Measurements from ENCODE around the gene SMAD9. TPM values are rescaled to one million over a fixed set of nuclear protein-coding genes. Genes with fewer than 3 reads are reported as not detected.
"Not testable (repeated sequence)": the region's sequence is repeated elsewhere in the genome, so short reads cannot be mapped to it uniquely, and the experiment has no call there.

The SMAD9 gene
- total RNA-seq, 6 experiments from 2014 or later, result 0.80 to 1.5 (median 1.3) TPM

GRCh38 chr13:36885901-36886300 is 34.1 kb downstream of the SMAD9 start:
- 43% methylated on average over 4 of the region's 6 CpGs for WGBS (ENCODE audit: insufficient coverage, low coverage, low lambda C conversion rate, missing lambda C conversion rate)
- H3K27me3 ChIP-seq, result no peaks in the 10 kb centered on the region
- ATAC-seq (no peak), DNase-seq (no peak)
- no peak for TF ChIP-seq POLR2A (IDR thresholded peaks at IDR 0.05)
- no peak for TF ChIP-seq CTCF (IDR thresholded peaks at IDR 0.05)
- no peaks in the 10 kb centered on the region for H3K4me1 ChIP-seq
- intact Hi-C loops (cut with DNase I), result no loop called here
- H3K27ac ChIP-seq, result no peak overlapping the region
- H3K4me3 ChIP-seq, result no peak overlapping the region
- H3K9me3 ChIP-seq, result no peaks in the 10 kb centered on the region
- H3K36me3 ChIP-seq, result no peaks in the 10 kb centered on the region

DNA sequence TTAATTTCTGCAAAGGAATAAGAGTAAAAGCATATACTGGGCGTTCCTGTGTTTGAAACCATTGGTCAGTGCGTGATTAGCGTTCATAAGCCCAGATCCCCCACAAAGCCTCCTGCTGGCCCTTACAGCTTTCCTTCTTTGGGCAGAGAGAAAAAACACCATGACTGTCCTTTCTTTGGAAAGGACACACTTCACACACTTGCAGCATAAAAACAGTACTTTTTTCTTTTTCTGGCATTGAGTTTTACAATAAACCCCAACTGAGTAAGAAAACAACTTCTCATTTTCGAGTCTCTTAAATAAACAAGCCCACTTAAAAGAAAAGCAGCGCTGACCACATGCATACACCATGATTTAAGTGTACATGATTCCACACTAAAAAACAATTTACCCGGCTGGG is 35.8 kb downstream of the SMAD9 start:
- intact Hi-C loops (cut with DNase I), result no loop called here
- Histone ChIP-seq H3K4me3 (no peak overlapping the region), H3K27ac (no peak overlapping the region), H3K36me3 (no peaks in the 10 kb centered on the region), H3K4me1 (no peaks in the 10 kb centered on the region), H3K27me3 (no peaks in the 10 kb centered on the region), H3K9me3 (no peaks in the 10 kb centered on the region)
- TF ChIP-seq POLR2A (IDR thresholded peaks at IDR 0.05) (no peak), CTCF (IDR thresholded peaks at IDR 0.05) (no peak)
- DNase-seq, result no peak
- ATAC-seq, result no peak
- 67% methylated on average over 6 of the region's 6 CpGs for WGBS (ENCODE audit: insufficient coverage, low coverage, low lambda C conversion rate, missing lambda C conversion rate)

- Histone ChIP-seq H3K9me3 (no peaks in the 10 kb centered on the region), H3K27ac (no peak overlapping the region), H3K4me3 (no peak overlapping the region), H3K36me3 (no peaks in the 10 kb centered on the region), H3K4me1 (no peaks in the 10 kb centered on the region), H3K27me3 (no peaks in the 10 kb centered on the region)
- DNase-seq (no peak), ATAC-seq (no peak)
- intact Hi-C loops (cut with DNase I), result no loop called here
- 84% methylated on average over 6 of the region's 6 CpGs for WGBS (ENCODE audit: insufficient coverage, low coverage, low lambda C conversion rate, missing lambda C conversion rate)
- TF ChIP-seq CTCF (IDR thresholded peaks at IDR 0.05) (no peak), POLR2A (IDR thresholded peaks at IDR 0.05) (no peak)
Measured at GRCh38 chr13:36883824-36884223, 36.2 kb downstream of the SMAD9 start.

DNA sequence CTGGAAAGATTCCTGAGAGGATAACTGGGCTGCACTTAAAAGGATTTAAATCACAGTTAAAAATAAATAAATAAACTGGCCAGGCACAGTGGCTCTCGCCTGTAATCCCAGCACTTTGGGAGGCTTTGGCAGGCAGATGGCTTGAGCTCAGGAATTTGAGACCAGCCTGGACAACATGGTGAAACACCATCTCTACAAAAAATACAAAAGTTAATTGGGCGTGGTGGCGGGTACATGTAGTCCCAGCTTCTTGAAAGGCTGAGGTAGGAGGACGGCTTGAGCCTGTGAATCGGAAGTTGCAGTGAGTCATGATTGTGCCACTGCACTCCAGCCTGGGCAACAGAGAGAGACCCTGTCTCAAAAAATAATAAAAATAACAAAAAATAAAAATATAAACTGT is 36.6 kb downstream of the SMAD9 start:
- DNase-seq; H3K4me3 ChIP-seq; ATAC-seq; H3K4me1 ChIP-seq; H3K36me3 ChIP-seq; H3K9me3 ChIP-seq; intact Hi-C loops (cut with DNase I); H3K27me3 ChIP-seq; H3K27ac ChIP-seq: not testable (repeated sequence)
- 73% methylated on average over 5 of the region's 5 CpGs for WGBS (ENCODE audit: insufficient coverage, low coverage, low lambda C conversion rate, missing lambda C conversion rate)

DNA sequence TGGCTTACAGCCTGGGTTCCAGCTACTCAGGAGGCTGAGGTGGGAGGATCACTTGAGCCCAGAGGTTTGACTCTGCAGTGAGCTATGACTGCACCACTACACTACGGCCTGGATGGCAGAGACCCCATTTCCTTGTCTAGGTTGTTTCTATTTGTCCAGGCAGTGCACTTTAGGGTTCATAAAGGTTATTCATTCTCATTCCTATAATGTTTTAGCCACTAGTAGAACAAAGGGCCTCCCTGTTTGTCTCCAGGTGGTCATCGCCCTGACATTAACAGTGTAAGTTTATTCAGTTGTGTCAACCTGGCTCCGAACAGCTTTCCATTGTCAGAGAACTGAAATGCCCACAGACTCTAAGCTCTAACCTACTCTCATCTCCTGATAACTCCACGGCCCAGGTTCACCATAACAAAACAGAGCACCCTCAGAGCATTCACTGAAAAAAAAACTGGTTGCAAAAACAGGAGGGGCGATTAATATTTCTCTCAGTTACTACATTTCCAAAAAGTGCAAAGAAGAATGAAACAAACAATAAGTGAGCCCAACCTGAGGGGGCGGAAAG is 37.1 kb downstream of the SMAD9 start:
- peak in 1 of 4 donors; percentile 26 for ATAC-seq
- Histone ChIP-seq H3K9me3 (no peaks in the 10 kb centered on the region), H3K36me3 (no peaks in the 10 kb centered on the region), H3K4me1 (no peaks in the 10 kb centered on the region), H3K27me3 (no peaks in the 10 kb centered on the region), H3K27ac (no peak overlapping the region), H3K4me3 (no peak overlapping the region)
- WGBS (ENCODE audit: insufficient coverage, low coverage, low lambda C conversion rate, missing lambda C conversion rate), result 70% methylated on average over 6 of the region's 6 CpGs
- intact Hi-C loops (cut with DNase I), result no loop called here
- TF ChIP-seq POLR2A (IDR thresholded peaks at IDR 0.05), result no peak
- no peak for TF ChIP-seq CTCF (IDR thresholded peaks at IDR 0.05)
- no peak for DNase-seq

Data from right lobe of liver (tissue), 6 donors.